Tibial artery (tissue), 4 donors: ENCODE results near the gene ABCC5.

ENCODE experiments used
- DNase-seq, 2 donors: peaks; one replicate each; pipeline ENCODE4 v3.0.0-alpha.2; 2019
- H3K27ac ChIP-seq, 2 donors: fragments of 200-600 bp; sonication (generic) in 1 of 2; 1 replicate in 1 of 2; 2 replicates in 1 of 2; pipeline ENCODE4 v1.5.1; 2018 to 2019; ENCODE audit warnings: mild to moderate bottlenecking in 1 of 2
- H3K27me3 ChIP-seq, 2 donors: fragments of 200-600 bp; sonication (generic) in 1 of 2; one replicate each; pipeline versions ENCODE4 v1.5.1 to v1.6.0; 2016 to 2019
- H3K36me3 ChIP-seq, 3 donors: fragments of 200-600 bp; sonication (generic) in 2 of 3; one replicate each; pipeline ENCODE4 v1.5.1; 2016 to 2019; ENCODE audit warnings: mild to moderate bottlenecking in 2 of 3
- H3K4me1 ChIP-seq, 4 donors: fragments of 200-600 bp; sonication (generic) in 2 of 4; 1 replicate in 3 of 4; 2 replicates in 1 of 4; pipeline ENCODE4 v1.5.1; 2016 to 2019
- H3K4me3 ChIP-seq, 2 donors: fragments of 200-600 bp; sonication (generic) in 1 of 2; 1 replicate in 1 of 2; 2 replicates in 1 of 2; pipeline ENCODE4 v1.5.1; 2018 to 2019; ENCODE audit warnings: mild to moderate bottlenecking in 2 of 2
- H3K9me3 ChIP-seq, 3 donors: fragments of 200-600 bp; sonication (generic) in 1 of 3; one replicate each; pipeline ENCODE4 v1.5.1; 2016 to 2019
- CTCF ChIP-seq, 2 experiments: fragments of 200-600 bp in 1 of 2; fragments of 450-650 bp in 1 of 2; IDR thresholded peaks; one replicate each; pipeline ENCODE4 v1.5.1; 2017 to 2019; ENCODE audit warnings: antibody characterized with exemption in 2 of 2, mild to moderate bottlenecking in 1 of 2, moderate library complexity in 1 of 2
- intact Hi-C: fragments of 100-400 bp; cut with DNase I; formaldehyde crosslinking; loops from one replicate; pipeline ENCODE4 v1.15.0; 2023; ENCODE audit warnings: low total_unique reads

The ABCC5 gene

GRCh38 chr3:183917776-183918175, 99.9 kb downstream of the ABCC5 start:
- Histone ChIP-seq H3K4me3 (no peak overlapping the region), H3K36me3 (peaks cover 23 to 32% (median 26%) of the 10 kb centered on the region in 3 donors), H3K27me3 (no peaks in the 10 kb centered on the region), H3K27ac (no peak overlapping the region), H3K4me1 (no peaks in the 10 kb centered on the region), H3K9me3 (no peaks in the 10 kb centered on the region)
- no peak for DNase-seq
- intact Hi-C loops, result no loop called here
- no peak for TF ChIP-seq CTCF (IDR thresholded peaks at IDR 0.05)

- H3K27ac ChIP-seq, result no peak overlapping the region
- H3K9me3 ChIP-seq, result no peaks in the 10 kb centered on the region
- no peak for TF ChIP-seq CTCF (IDR thresholded peaks at IDR 0.05)
- no peaks in the 10 kb centered on the region for H3K27me3 ChIP-seq
- intact Hi-C loops, result no loop called here
- no peaks in the 10 kb centered on the region for H3K4me1 ChIP-seq
- no peak overlapping the region for H3K4me3 ChIP-seq
- no peak for DNase-seq
- H3K36me3 ChIP-seq, result peaks cover 4% of the 10 kb centered on the region in 3 donors
Observed at GRCh38 chr3:183914856-183915255, 102.8 kb downstream of the ABCC5 start.

- Histone ChIP-seq H3K4me1 (no peaks in the 10 kb centered on the region), H3K27ac (no peak overlapping the region), H3K4me3 (no peak overlapping the region), H3K36me3 (no peaks in the 10 kb centered on the region), H3K27me3 (no peaks in the 10 kb centered on the region), H3K9me3 (no peaks in the 10 kb centered on the region)
- no peak for TF ChIP-seq CTCF (IDR thresholded peaks at IDR 0.05)
- intact Hi-C loops, result no loop called here
- no peak for DNase-seq
Observed at GRCh38 chr3:183913580-183913920, 104.1 kb downstream of the ABCC5 start.

GRCh38 chr3:183912895-183913579, 104.6 kb downstream of the ABCC5 start:
- H3K27ac ChIP-seq, result no peak overlapping the region
- no peaks in the 10 kb centered on the region for H3K36me3 ChIP-seq
- TF ChIP-seq CTCF (IDR thresholded peaks at IDR 0.05), result no peak
- no peaks in the 10 kb centered on the region for H3K27me3 ChIP-seq
- no peak overlapping the region for H3K4me3 ChIP-seq
- intact Hi-C loops, result no loop called here
- no peaks in the 10 kb centered on the region for H3K4me1 ChIP-seq
- DNase-seq, result no peak
- H3K9me3 ChIP-seq, result no peaks in the 10 kb centered on the region

GRCh38 chr3:183911763-183912506, 105.7 kb downstream of the ABCC5 start:
- no peak overlapping the region for H3K4me3 ChIP-seq
- no peak for DNase-seq
- H3K27me3 ChIP-seq, result no peaks in the 10 kb centered on the region
- no peak overlapping the region for H3K27ac ChIP-seq
- intact Hi-C loops, result no loop called here
- H3K36me3 ChIP-seq, result no peaks in the 10 kb centered on the region
- no peaks in the 10 kb centered on the region for H3K4me1 ChIP-seq
- H3K9me3 ChIP-seq, result no peaks in the 10 kb centered on the region
- TF ChIP-seq CTCF (IDR thresholded peaks at IDR 0.05), result no peak
